Lower lobe of right lung (tissue), 2 donors: ENCODE measurements around the gene NCBP3. TPM values are rescaled to one million over a fixed set of nuclear protein-coding genes. Genes with fewer than 3 reads are reported as not detected.

ENCODE experiments used
- ATAC-seq, 2 donors: fragments of 200-7000 bp; cut with Tn5 transposase; one replicate each; pipeline ENCODE4 v1.9.1; 2020 to 2022; ENCODE audit warnings: mild to moderate bottlenecking in 2 of 2, moderate library complexity in 2 of 2
- DNase-seq: peaks from one replicate; pipeline ENCODE4 v3.0.0-alpha.2; 2020
- H3K27ac ChIP-seq: fragments of 200-600 bp; one replicate; pipeline ENCODE4 v1.8.0; 2022
- H3K27me3 ChIP-seq: fragments of 200-600 bp; one replicate; pipeline ENCODE4 v1.8.0; 2022; ENCODE audit warnings: low read depth
- H3K36me3 ChIP-seq: fragments of 200-600 bp; one replicate; pipeline ENCODE4 v1.8.0; 2022; ENCODE audit warnings: mild to moderate bottlenecking
- H3K4me1 ChIP-seq: fragments of 200-600 bp; one replicate; pipeline ENCODE4 v1.8.0; 2022
- H3K4me3 ChIP-seq: fragments of 200-600 bp; one replicate; pipeline ENCODE4 v1.8.0; 2022; ENCODE audit warnings: mild to moderate bottlenecking
- H3K9me3 ChIP-seq: fragments of 200-600 bp; one replicate; pipeline ENCODE4 v1.8.0; 2022
- CTCF ChIP-seq: fragments of 200-600 bp; IDR thresholded peaks from one replicate; pipeline ENCODE4 v1.8.0; 2022; ENCODE audit warnings: antibody characterized with exemption, mild to moderate bottlenecking
- intact Hi-C: fragments of 100-400 bp; cut with DNase I; formaldehyde crosslinking; loops from one replicate; pipeline ENCODE4 v1.11.0; 2022
- total RNA-seq: library from RNA; stranded (reverse); fragmentation: NEBNext Ultra II Directional; extraction: Animal tissue kit (Norgen Biotek cat#: 25700); gene quantifications from one replicate; pipeline ENCODE4 v1.2.1, GENCODE V29; 2021
- donor health status: DM: no; HTN: yes; CAD: no; lungs with severe emphysema.

Gene NCBP3
- total RNA-seq, 1 donor from 2014 or later, result 40.3 TPM

GRCh38 chr17:3808701-3809100 lies 37.3 kb downstream of the NCBP3 start:
- DNase-seq (no peak), ATAC-seq (no peak)
- intact Hi-C loops, result no loop called here
- H3K4me1 ChIP-seq, result peaks cover 6% of the 10 kb centered on the region
- peaks cover 76% of the 10 kb centered on the region for H3K36me3 ChIP-seq
- no peak for TF ChIP-seq CTCF
- no peak overlapping the region for H3K4me3 ChIP-seq
- no peaks in the 10 kb centered on the region for H3K9me3 ChIP-seq
- H3K27me3 ChIP-seq, result no peaks in the 10 kb centered on the region
- no peak overlapping the region for H3K27ac ChIP-seq

GRCh38 chr17:3805581-3805980 lies 40.5 kb downstream of the NCBP3 start:
- H3K27ac ChIP-seq, result no peak overlapping the region
- no peak for TF ChIP-seq CTCF
- peaks cover 44% of the 10 kb centered on the region for H3K36me3 ChIP-seq
- no peak for ATAC-seq
- H3K27me3 ChIP-seq, result no peaks in the 10 kb centered on the region
- DNase-seq, result no peak
- H3K4me1 ChIP-seq, result peaks cover 31% of the 10 kb centered on the region
- no peaks in the 10 kb centered on the region for H3K9me3 ChIP-seq
- intact Hi-C loops, result no loop called here
- H3K4me3 ChIP-seq, result no peak overlapping the region

- Histone ChIP-seq H3K36me3 (peaks cover 34% of the 10 kb centered on the region), H3K4me1 (peaks cover 40% of the 10 kb centered on the region), H3K27me3 (no peaks in the 10 kb centered on the region), H3K4me3 (no peak overlapping the region), H3K9me3 (no peaks in the 10 kb centered on the region), H3K27ac (no peak overlapping the region)
- no peak for TF ChIP-seq CTCF
- DNase-seq, result no peak
- no peak for ATAC-seq
- intact Hi-C loops, result no loop called here
Measured at GRCh38 chr17:3804503-3804931, 41.5 kb downstream of the NCBP3 start.

- peak; percentile 45 to 47 for ATAC-seq
- Histone ChIP-seq H3K4me1 (peaks cover 44% of the 10 kb centered on the region), H3K36me3 (peaks cover 21% of the 10 kb centered on the region), H3K27ac (peak overlapping the region; percentile 59), H3K9me3 (no peaks in the 10 kb centered on the region), H3K4me3 (no peak overlapping the region), H3K27me3 (no peaks in the 10 kb centered on the region)
- intact Hi-C loops, result no loop called here
- DNase-seq, result no peak
- TF ChIP-seq CTCF, result no peak
Measured at GRCh38 chr17:3803308-3803640, 42.8 kb downstream of the NCBP3 start.

- Histone ChIP-seq H3K4me1 (peaks cover 44% of the 10 kb centered on the region), H3K27ac (peak overlapping the region; percentile 59), H3K9me3 (no peaks in the 10 kb centered on the region), H3K36me3 (peaks cover 16% of the 10 kb centered on the region), H3K27me3 (no peaks in the 10 kb centered on the region), H3K4me3 (no peak overlapping the region)
- ATAC-seq (peak; percentile 49 to 50), DNase-seq (no peak)
- intact Hi-C loops, result no loop called here
- no peak for TF ChIP-seq CTCF
Measured at GRCh38 chr17:3802461-3803307, 43.4 kb downstream of the NCBP3 start.
